Endothelial cell of umbilical vein (primary cell): ENCODE data around the gene NBL1. TPM values are rescaled to one million over a fixed set of nuclear protein-coding genes. Genes with fewer than 3 reads are reported as not detected.

ENCODE experiments used
- BruUV-seq: library from RNA; stranded (reverse); fragments of 400-500 nt; replicated peaks from 2 replicates; lab custom pipeline; 2021; lab: Mats Ljungman, UMichigan
- CTCF ChIA-PET: fragments of 300-600, 350-600 bp; sonication (Branson Sonifier 250); formaldehyde crosslinking; loops from one replicate; lab custom pipeline; 2021; ENCODE audit warnings: antibody characterized with exemption, inconsistent platforms; lab: Charles Lee
- POLR2A ChIA-PET: fragments of 300-600, 350-600 bp; sonication (Branson Sonifier 250); formaldehyde crosslinking; loops from one replicate; lab custom pipeline; 2021; ENCODE audit warnings: antibody characterized with exemption, inconsistent platforms; lab: Charles Lee
- DNase-seq: peaks from one replicate; pipeline ENCODE4 v3.0.0-alpha.2; 2011; ENCODE audit warnings: low read depth, low spot score
- FAIRE-seq: peaks from 2 replicates; lab custom pipeline; 2011; peaks lifted over from hg19 to GRCh38; lab: Jason Lieb, UNC
- H2AFZ ChIP-seq: 2 replicates; pipeline ENCODE4 v1.6.0; 2012; ENCODE audit warnings: low read depth, low read length, control low read depth, inconsistent platforms
- H3K27ac ChIP-seq: 2 replicates; pipeline ENCODE4 v1.5.1; 2011; ENCODE audit warnings: low read depth, mild to moderate bottlenecking, control low read depth, low read length, moderate library complexity; ENCODE audit not compliant: insufficient read depth
- H3K27me3 ChIP-seq, 2 experiments: 2 replicates each; pipeline versions ENCODE4 v1.6.0 to v1.6.1; 2011; ENCODE audit warnings: low read length in 2 of 2, mixed read lengths in 1 of 2; ENCODE audit not compliant: control insufficient read depth in 2 of 2, insufficient read depth in 2 of 2
- H3K36me3 ChIP-seq, 2 experiments: 2 replicates in 1 of 2; 3 replicates in 1 of 2; pipeline ENCODE4 v1.5.1; 2011; ENCODE audit warnings: low read length in 2 of 2, mild to moderate bottlenecking in 1 of 2, moderate library complexity in 1 of 2; ENCODE audit not compliant: control insufficient read depth in 2 of 2, insufficient read depth in 2 of 2; ENCODE audit errors: extremely low read depth in 1 of 2
- H3K4me1 ChIP-seq: 3 replicates; pipeline ENCODE4 v1.5.1; 2011; ENCODE audit warnings: mild to moderate bottlenecking, low read length; ENCODE audit not compliant: control insufficient read depth, insufficient read depth; ENCODE audit errors: extremely low read depth
- H3K4me2 ChIP-seq: 2 replicates; pipeline ENCODE4 v1.6.1; 2011; ENCODE audit warnings: low read length, control low read depth, mixed read lengths; ENCODE audit not compliant: insufficient read depth
- H3K4me3 ChIP-seq, 3 experiments: fragments of 200-600 bp in 1 of 3; sonication (generic), shearing (Covaris generic) in 1 of 3; replicated peaks in 1 of 3; 2 replicates each; pipeline ENCODE4 v1.5.1; 2011 to 2016; ENCODE audit warnings: control low read depth in 3 of 3, low read length in 3 of 3, mild to moderate bottlenecking in 2 of 3, inconsistent platforms in 1 of 3, low read depth in 1 of 3, moderate library complexity in 1 of 3; ENCODE audit not compliant: insufficient read depth in 1 of 3
- H3K79me2 ChIP-seq: 2 replicates; pipeline ENCODE4 v1.6.0; 2012; ENCODE audit warnings: low read length, inconsistent platforms; ENCODE audit not compliant: control insufficient read depth, insufficient read depth
- H3K9ac ChIP-seq: replicated peaks from 2 replicates; pipeline ENCODE3; 2011; ENCODE audit warnings: low read length, control low read depth; ENCODE audit not compliant: insufficient read depth; ENCODE audit errors: extremely low read depth
- H3K9me1 ChIP-seq: replicated peaks from 3 replicates; pipeline ENCODE4 v1.6.0; 2011; ENCODE audit warnings: mild to moderate bottlenecking, low read length; ENCODE audit not compliant: control insufficient read depth, insufficient read depth; ENCODE audit errors: extremely low read depth
- H3K9me3 ChIP-seq: replicated peaks from 2 replicates; pipeline ENCODE4 v1.5.1; 2012; ENCODE audit warnings: low read length, inconsistent platforms; ENCODE audit not compliant: control insufficient read depth, insufficient read depth
- H4K20me1 ChIP-seq: replicated peaks from 2 replicates; pipeline ENCODE3; 2011; ENCODE audit warnings: mild to moderate bottlenecking, low read length; ENCODE audit not compliant: control insufficient read depth, insufficient read depth; ENCODE audit errors: extremely low read depth
- CTCF ChIP-seq, 2 donors: IDR thresholded peaks; 1 replicate in 1 of 2; 2 replicates in 1 of 2; pipeline ENCODE4 v1.5.1; 2011; ENCODE audit warnings: low read length in 2 of 2, mild to moderate bottlenecking in 2 of 2, moderate library complexity in 2 of 2, control low read depth in 1 of 2, inconsistent platforms in 1 of 2, low read depth in 1 of 2; ENCODE audit not compliant: insufficient read depth in 1 of 2; ENCODE audit errors: extremely low read depth in 1 of 2
- EZH2 ChIP-seq: IDR thresholded peaks from 2 replicates; pipeline ENCODE4 v1.6.1; 2012; ENCODE audit warnings: borderline replicate concordance, low read depth, mild to moderate bottlenecking, moderate library complexity, low read length, inconsistent platforms; ENCODE audit not compliant: severe bottlenecking
- FOS ChIP-seq: IDR thresholded peaks from 2 replicates; pipeline ENCODE4 v1.6.1; 2011; ENCODE audit warnings: mild to moderate bottlenecking, low read length, moderate library complexity, borderline replicate concordance; ENCODE audit not compliant: insufficient read depth
- GATA2 ChIP-seq: IDR thresholded peaks from 2 replicates; pipeline ENCODE4 v1.7.0; 2011; ENCODE audit warnings: low read depth, mild to moderate bottlenecking, moderate library complexity, mixed read lengths, low read length; ENCODE audit not compliant: insufficient read length, insufficient read depth
- JUN ChIP-seq: IDR thresholded peaks from 2 replicates; pipeline ENCODE4 v1.6.1; 2011; ENCODE audit warnings: borderline replicate concordance, low read depth; ENCODE audit not compliant: insufficient read length, insufficient read depth
- MYC ChIP-seq: IDR thresholded peaks from one replicate; pipeline ENCODE4 v1.6.1; 2011; ENCODE audit warnings: mild to moderate bottlenecking, low read depth, low read length
- POLR2A ChIP-seq: IDR thresholded peaks from 2 replicates; pipeline ENCODE4 v1.6.1; 2012; ENCODE audit warnings: low read depth, mild to moderate bottlenecking, control low read depth, low read length
- POLR2AphosphoS5 ChIP-seq: IDR thresholded peaks from 2 replicates; pipeline ENCODE4 v1.6.1; 2012; ENCODE audit warnings: low read depth, mild to moderate bottlenecking, control low read depth, low read length, moderate library complexity; ENCODE audit not compliant: insufficient read depth
- dilution Hi-C: fragments of 300-500 bp; cut with MboI; formaldehyde crosslinking; loops from one replicate; pipeline ENCODE4 v1.15.0; 2019; ENCODE audit warnings: low sequenced_read_pairs; ENCODE audit not compliant: extremely low pct_ligation_motif_present
- intact Hi-C: fragments of 100-400 bp; cut with micrococcal nuclease; formaldehyde crosslinking; loops from one replicate; pipeline ENCODE4 v1.10.0; 2022
- polyA plus RNA-seq, 4 experiments: library from polyadenylated mRNA; depleted of rRNA in 3 of 4; stranded (reverse) in 3 of 4; unstranded in 1 of 4; fragments of >200 nt; gene quantifications; 2 replicates each; pipeline versions ENCODE4 v1.2.1 to v1.2.3, GENCODE V29; 2011 to 2012; ENCODE audit warnings: missing spikeins in 1 of 4
- total RNA-seq: library from RNA; stranded (reverse); gene quantifications from 2 replicates; pipeline ENCODE4 v1.2.3, GENCODE V29; 2021
- TF ChIP-seq, protein P1 (sequence below): IDR thresholded peaks from 2 replicates; pipeline ENCODE4 v1.6.1; 2011; ENCODE audit not compliant: insufficient read depth, insufficient read length

NBL1 gene
- total and polyA plus RNA-seq, 2 donors (not counting 3 experiments of a cell fraction or from before 2014, with no cell fraction given), result 36.2 to 40.5 TPM

- H3K36me3 ChIP-seq, result no peaks in the 10 kb centered on the region
- FAIRE-seq (no peak), DNase-seq (no peak)
- intact Hi-C loops (no loop called here), dilution Hi-C loops (no loop called here)
- H3K9me3 ChIP-seq, result no peaks in the 10 kb centered on the region
- POLR2A ChIA-PET, result no interaction called here
- no peak for TF ChIP-seq MYC
- no peak for TF ChIP-seq FOS
- TF ChIP-seq GATA2, result no peak
- TF ChIP-seq, protein P1, sequence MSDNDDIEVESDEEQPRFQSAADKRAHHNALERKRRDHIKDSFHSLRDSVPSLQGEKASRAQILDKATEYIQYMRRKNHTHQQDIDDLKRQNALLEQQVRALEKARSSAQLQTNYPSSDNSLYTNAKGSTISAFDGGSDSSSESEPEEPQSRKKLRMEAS, result no peak
- no peak for TF ChIP-seq CTCF (IDR thresholded peaks at IDR 0.05; ENCODE audit: extremely low read depth in 1 of 2, insufficient read depth in 1 of 2, low read depth in 1 of 2, low read length in 2 of 2)
- TF ChIP-seq POLR2A, result no peak
- no peak for TF ChIP-seq EZH2
- no peak for TF ChIP-seq JUN
- no peak for TF ChIP-seq POLR2AphosphoS5
- no peak overlapping the region for H3K9ac ChIP-seq
- CTCF ChIA-PET, result interaction anchor here (8.6 kb wide), 1 partner anchor 38 kb away, joined by 200 read pairs; the partner anchor contains the start of gene HTR6
- H3K4me2 ChIP-seq, result no peak overlapping the region
- H2AFZ ChIP-seq, result no peak overlapping the region
- H4K20me1 ChIP-seq, result no peaks in the 10 kb centered on the region
- H3K4me1 ChIP-seq, result no peaks in the 10 kb centered on the region
- no TSS peak for BruUV-seq
- H3K27me3 ChIP-seq, result no peaks in the 10 kb centered on the region
- no peaks in the 10 kb centered on the region for H3K9me1 ChIP-seq
- H3K4me3 ChIP-seq, result no peak overlapping the region
- no peak overlapping the region for H3K27ac ChIP-seq
- H3K79me2 ChIP-seq, result no peaks in the 10 kb centered on the region
Observed at GRCh38 chr1:19700079-19700777, 56.1 kb downstream of the NBL1 start.
